Measurements from ENCODE around the gene KMT2B. TPM values are rescaled to one million over a fixed set of nuclear protein-coding genes. Genes with fewer than 3 reads are reported as not detected.

KMT2B gene
- total RNA-seq, 6 experiments from 2014 or later = 10.5 to 23.1 (median 15.0) TPM

GRCh38 chr19:35746531-35746930 lies 28.7 kb downstream of the KMT2B start:
- intact Hi-C loops (cut with DNase I) = no loop called here
- no peak for TF ChIP-seq CTCF (IDR thresholded peaks at IDR 0.05)
- no peak for TF ChIP-seq POLR2A (IDR thresholded peaks at IDR 0.05)
- H3K27me3 ChIP-seq = no peaks in the 10 kb centered on the region
- H3K9me3 ChIP-seq = no peaks in the 10 kb centered on the region
- ATAC-seq = no peak
- H3K4me1 ChIP-seq = peaks cover 0 to 29% (median 17%) of the 10 kb centered on the region in 4 donors
- H3K27ac ChIP-seq = no peak overlapping the region
- DNase-seq = peak in 1 of 3 donors; percentile 29
- no CpG with 5 or more reads among the region's 5 CpGs for WGBS (ENCODE audit: insufficient coverage, low coverage, low lambda C conversion rate, missing lambda C conversion rate)
- H3K4me3 ChIP-seq = no peak overlapping the region
- no peaks in the 10 kb centered on the region for H3K36me3 ChIP-seq

- WGBS (ENCODE audit: insufficient coverage, low coverage, low lambda C conversion rate, missing lambda C conversion rate) = under 1% methylated on average over 32 of the region's 45 CpGs
- peaks cover 0 to 29% (median 17%) of the 10 kb centered on the region in 4 donors for H3K4me1 ChIP-seq
- intact Hi-C loops (cut with DNase I) = no loop called here
- H3K9me3 ChIP-seq = no peaks in the 10 kb centered on the region
- ATAC-seq = peak; percentile 76 to 87 (median 84)
- peak within 1 kb of the TSS; percentile 62 to 98 (median 86) for H3K4me3 ChIP-seq
- peak within 1 kb of the TSS; percentile 40 to 60 (median 59) for H3K27ac ChIP-seq
- DNase-seq = peak; percentile 99 to 100 (median 99)
- peaks cover 0 to 11% (median 4%) of the 10 kb centered on the region in 4 donors for H3K36me3 ChIP-seq
- TF ChIP-seq CTCF (IDR thresholded peaks at IDR 0.05) (peak in 2 of 4 donors; percentile 19 to 25), POLR2A (IDR thresholded peaks at IDR 0.05) (peak; percentile 93)
- H3K27me3 ChIP-seq = no peaks in the 10 kb centered on the region
These were observed 30.6 kb downstream of the KMT2B start, which contains the start of gene LIN37 for GRCh38 chr19:35748106-35749020. Gene LIN37 (plus strand): TSS chr19:35748576. CDS start chr19:35748725, 149 bp downstream.

GRCh38 chr19:35750167-35750566 lies 32.4 kb downstream of the KMT2B start:
- Histone ChIP-seq H3K27me3 (no peaks in the 10 kb centered on the region), H3K36me3 (peaks cover 0 to 13% (median 5%) of the 10 kb centered on the region in 4 donors), H3K27ac (no peak overlapping the region), H3K9me3 (no peaks in the 10 kb centered on the region), H3K4me1 (peaks cover 0 to 20% (median 13%) of the 10 kb centered on the region in 4 donors), H3K4me3 (no peak overlapping the region)
- intact Hi-C loops (cut with DNase I) = no loop called here
- DNase-seq = no peak
- TF ChIP-seq CTCF (IDR thresholded peaks at IDR 0.05) (no peak), POLR2A (IDR thresholded peaks at IDR 0.05) (no peak)
- no peak for ATAC-seq
- WGBS (ENCODE audit: insufficient coverage, low coverage, low lambda C conversion rate, missing lambda C conversion rate) = 93% methylated on average over 3 of the region's 5 CpGs

GRCh38 chr19:35751839-35752745 lies 34.3 kb downstream of the KMT2B start:
- TF ChIP-seq CTCF (IDR thresholded peaks at IDR 0.05) = no peak
- TF ChIP-seq POLR2A (IDR thresholded peaks at IDR 0.05) = no peak
- Histone ChIP-seq H3K27ac (no peak overlapping the region), H3K27me3 (no peaks in the 10 kb centered on the region), H3K4me3 (no peak overlapping the region), H3K4me1 (peaks cover 0 to 21% (median 12%) of the 10 kb centered on the region in 4 donors), H3K36me3 (peaks cover 0 to 13% (median 5%) of the 10 kb centered on the region in 4 donors), H3K9me3 (no peaks in the 10 kb centered on the region)
- WGBS (ENCODE audit: insufficient coverage, low coverage, low lambda C conversion rate, missing lambda C conversion rate) = 67% methylated on average over 5 of the region's 14 CpGs
- intact Hi-C loops (cut with DNase I) = no loop called here
- no peak for ATAC-seq
- peak in 2 of 3 donors; percentile 12 to 76 for DNase-seq

All from right lobe of liver (tissue), 6 donors.